ENCODE results near the gene OR2A12.

DNA sequence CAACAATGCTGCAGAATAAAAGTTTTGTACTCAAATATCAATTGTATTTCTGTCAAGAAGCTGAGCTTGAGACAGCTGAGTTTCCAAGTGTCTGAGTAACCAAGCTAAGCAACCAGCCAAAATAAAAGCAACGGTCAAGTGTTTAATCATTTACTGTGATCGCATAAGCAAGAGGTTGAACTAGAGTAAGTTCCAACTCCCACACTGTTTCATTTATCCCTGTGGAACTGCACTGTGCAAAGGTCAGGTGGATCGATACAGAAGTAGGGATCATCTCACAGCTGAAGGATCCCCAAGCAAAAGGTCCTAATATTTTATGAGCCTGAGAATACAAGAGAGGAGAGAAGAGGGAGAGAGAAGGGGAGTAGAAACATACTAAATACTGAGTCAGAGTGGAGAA lies 58.3 kb downstream of the OR2A12 start:
- TF ChIP-seq, protein P1, sequence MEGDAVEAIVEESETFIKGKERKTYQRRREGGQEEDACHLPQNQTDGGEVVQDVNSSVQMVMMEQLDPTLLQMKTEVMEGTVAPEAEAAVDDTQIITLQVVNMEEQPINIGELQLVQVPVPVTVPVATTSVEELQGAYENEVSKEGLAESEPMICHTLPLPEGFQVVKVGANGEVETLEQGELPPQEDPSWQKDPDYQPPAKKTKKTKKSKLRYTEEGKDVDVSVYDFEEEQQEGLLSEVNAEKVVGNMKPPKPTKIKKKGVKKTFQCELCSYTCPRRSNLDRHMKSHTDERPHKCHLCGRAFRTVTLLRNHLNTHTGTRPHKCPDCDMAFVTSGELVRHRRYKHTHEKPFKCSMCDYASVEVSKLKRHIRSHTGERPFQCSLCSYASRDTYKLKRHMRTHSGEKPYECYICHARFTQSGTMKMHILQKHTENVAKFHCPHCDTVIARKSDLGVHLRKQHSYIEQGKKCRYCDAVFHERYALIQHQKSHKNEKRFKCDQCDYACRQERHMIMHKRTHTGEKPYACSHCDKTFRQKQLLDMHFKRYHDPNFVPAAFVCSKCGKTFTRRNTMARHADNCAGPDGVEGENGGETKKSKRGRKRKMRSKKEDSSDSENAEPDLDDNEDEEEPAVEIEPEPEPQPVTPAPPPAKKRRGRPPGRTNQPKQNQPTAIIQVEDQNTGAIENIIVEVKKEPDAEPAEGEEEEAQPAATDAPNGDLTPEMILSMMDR (IDR thresholded peaks at IDR 0.05), result no peak
- TF ChIP-seq EP300 (IDR thresholded peaks at IDR 0.05) (no peak), POLR2AphosphoS5 (IDR thresholded peaks at IDR 0.05) (no peak), POLR2A (IDR thresholded peaks at IDR 0.05) (no peak)

All from gastroesophageal sphincter (tissue), 3 donors.